Left ventricle myocardium superior (tissue), 1 donor: ENCODE data around the gene CYB5R2. TPM values are rescaled to one million over a fixed set of nuclear protein-coding genes. Genes with fewer than 3 reads are reported as not detected.

Experiments
- ATAC-seq: fragments of 200-7000 bp; cut with Tn5 transposase; one replicate; pipeline ENCODE4 v1.9.1; 2020; ENCODE audit warnings: mild to moderate bottlenecking, moderate library complexity
- DNase-seq: peaks from one replicate; pipeline ENCODE4 v3.0.0-alpha.2; 2020
- intact Hi-C: fragments of 100-400 bp; cut with micrococcal nuclease; formaldehyde crosslinking; loops from one replicate; pipeline ENCODE4 v1.11.0; 2022
- total RNA-seq: library from RNA; stranded (reverse); fragmentation: NEBNext Ultra II Directional; extraction: Animal tissue kit (Norgen Biotek cat#: 25700); gene quantifications from one replicate; pipeline ENCODE4 v1.2.1, GENCODE V29; 2021
- donor health status: DM: no; HTN: yes; CAD: no; lungs with severe emphysema.

CYB5R2 gene
- total RNA-seq, 1 donor from 2014 or later = 1.2 TPM

GRCh38 chr11:7645206-7645605 lies 28.1 kb downstream of the CYB5R2 start:
- DNase-seq (no peak), ATAC-seq (no peak)
- intact Hi-C loops = no loop called here

GRCh38 chr11:7643314-7643713 lies 30.0 kb downstream of the CYB5R2 start:
- no peak for DNase-seq
- ATAC-seq = no peak
- intact Hi-C loops = no loop called here

GRCh38 chr11:7642747-7643146 lies 30.6 kb downstream of the CYB5R2 start:
- DNase-seq = no peak
- ATAC-seq = no peak
- intact Hi-C loops = no loop called here

GRCh38 chr11:7640816-7641215 lies 32.5 kb downstream of the CYB5R2 start:
- intact Hi-C loops = no loop called here
- DNase-seq = no peak
- no peak for ATAC-seq

- DNase-seq (no peak), ATAC-seq (no peak)
- intact Hi-C loops = no loop called here
Measured at GRCh38 chr11:7639643-7640025, 33.7 kb downstream of the CYB5R2 start.

- intact Hi-C loops = no loop called here
- DNase-seq (peak; percentile 51), ATAC-seq (peak; percentile 73)
Measured at GRCh38 chr11:7638710-7639642, 34.3 kb downstream of the CYB5R2 start.

GRCh38 chr11:7637447-7638157 lies 35.7 kb downstream of the CYB5R2 start:
- ATAC-seq (peak; percentile 91), DNase-seq (no peak)

GRCh38 chr11:7636350-7636749 lies 37.0 kb downstream of the CYB5R2 start:
- no peak for ATAC-seq
- intact Hi-C loops = no loop called here
- DNase-seq = no peak

More at GRCh38 chr11:7637447-7638157, 35.7 kb downstream of the CYB5R2 start:
- intact Hi-C loops = no loop called here

GRCh38 chr11:7635708-7636107 lies 37.6 kb downstream of the CYB5R2 start:
- intact Hi-C loops = no loop called here
- DNase-seq (no peak), ATAC-seq (no peak)

GRCh38 chr11:7635137-7635536 lies 38.2 kb downstream of the CYB5R2 start:
- intact Hi-C loops = no loop called here
- DNase-seq = peak; percentile 65
- no peak for ATAC-seq

GRCh38 chr11:7632211-7632610 lies 41.1 kb downstream of the CYB5R2 start:
- DNase-seq = no peak
- no peak for ATAC-seq
- intact Hi-C loops = no loop called here

- ATAC-seq = peak; percentile 88
- DNase-seq = peak; percentile 59
- intact Hi-C loops = no loop called here
Measured at GRCh38 chr11:7630002-7630401, 43.3 kb downstream of the CYB5R2 start.

GRCh38 chr11:7628660-7629059 lies 44.6 kb downstream of the CYB5R2 start:
- no peak for DNase-seq
- ATAC-seq = no peak
- intact Hi-C loops = no loop called here

- no peak for ATAC-seq
- no peak for DNase-seq
- intact Hi-C loops = no loop called here
Measured at GRCh38 chr11:7622721-7623120, 50.6 kb downstream of the CYB5R2 start.

- ATAC-seq = no peak
- DNase-seq = no peak
- intact Hi-C loops = no loop called here
Measured at GRCh38 chr11:7621554-7621953, 51.7 kb downstream of the CYB5R2 start.

- intact Hi-C loops = no loop called here
Measured at GRCh38 chr11:7621090-7621489, 52.2 kb downstream of the CYB5R2 start.

GRCh38 chr11:7619322-7619721 lies 54.0 kb downstream of the CYB5R2 start:
- DNase-seq (no peak), ATAC-seq (no peak)
- intact Hi-C loops = no loop called here

More at GRCh38 chr11:7621090-7621489, 52.2 kb downstream of the CYB5R2 start:
- DNase-seq (no peak), ATAC-seq (no peak)

- no peak for DNase-seq
- no peak for ATAC-seq
Measured at GRCh38 chr11:7617032-7617431, 56.3 kb downstream of the CYB5R2 start.

More at GRCh38 chr11:7617032-7617431, 56.3 kb downstream of the CYB5R2 start:
- intact Hi-C loops = no loop called here
